ENCODE measurements around the gene ANO8. TPM values are rescaled to one million over a fixed set of nuclear protein-coding genes. Genes with fewer than 3 reads are reported as not detected.

Gene ANO8
- total RNA-seq, 1 experiment from 2014 or later: 21.9 TPM

DNA sequence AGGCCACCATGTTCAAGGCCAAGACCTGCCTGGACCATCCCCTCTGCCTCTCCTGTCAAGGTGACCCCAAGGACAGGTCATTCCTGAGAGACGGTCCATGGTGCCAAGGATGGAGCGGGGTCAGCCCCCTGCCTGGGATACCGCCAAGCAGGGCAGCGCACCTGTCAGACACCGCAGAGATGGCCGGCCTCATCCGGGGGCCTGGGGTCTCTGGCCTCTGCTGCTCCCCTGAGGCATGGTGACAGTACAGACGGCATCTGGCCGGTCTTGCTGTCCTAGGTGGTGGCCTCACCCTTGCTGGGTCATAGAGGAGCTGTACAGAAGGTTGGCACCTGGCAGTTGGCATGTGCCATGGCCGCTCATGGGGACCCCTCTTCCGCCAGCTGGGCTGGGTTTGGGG is 14.2 kb downstream of the ANO8 start:
- no peaks in the 10 kb centered on the region for H3K79me1 ChIP-seq (ENCODE audit: insufficient read depth, low read depth, low read length, poor library complexity, severe bottlenecking)
- TF ChIP-seq, protein P1, sequence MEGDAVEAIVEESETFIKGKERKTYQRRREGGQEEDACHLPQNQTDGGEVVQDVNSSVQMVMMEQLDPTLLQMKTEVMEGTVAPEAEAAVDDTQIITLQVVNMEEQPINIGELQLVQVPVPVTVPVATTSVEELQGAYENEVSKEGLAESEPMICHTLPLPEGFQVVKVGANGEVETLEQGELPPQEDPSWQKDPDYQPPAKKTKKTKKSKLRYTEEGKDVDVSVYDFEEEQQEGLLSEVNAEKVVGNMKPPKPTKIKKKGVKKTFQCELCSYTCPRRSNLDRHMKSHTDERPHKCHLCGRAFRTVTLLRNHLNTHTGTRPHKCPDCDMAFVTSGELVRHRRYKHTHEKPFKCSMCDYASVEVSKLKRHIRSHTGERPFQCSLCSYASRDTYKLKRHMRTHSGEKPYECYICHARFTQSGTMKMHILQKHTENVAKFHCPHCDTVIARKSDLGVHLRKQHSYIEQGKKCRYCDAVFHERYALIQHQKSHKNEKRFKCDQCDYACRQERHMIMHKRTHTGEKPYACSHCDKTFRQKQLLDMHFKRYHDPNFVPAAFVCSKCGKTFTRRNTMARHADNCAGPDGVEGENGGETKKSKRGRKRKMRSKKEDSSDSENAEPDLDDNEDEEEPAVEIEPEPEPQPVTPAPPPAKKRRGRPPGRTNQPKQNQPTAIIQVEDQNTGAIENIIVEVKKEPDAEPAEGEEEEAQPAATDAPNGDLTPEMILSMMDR (conservative IDR thresholded peaks at IDR 0.05): no peak
- H2AFZ ChIP-seq (ENCODE audit: low read length): no peak overlapping the region
- no peak overlapping the region for H3K27ac Mint-ChIP-seq
- no peak overlapping the region for H4K91ac ChIP-seq (ENCODE audit: insufficient read length, low read depth, low read length)
- no peak overlapping the region for H3K14ac ChIP-seq (ENCODE audit: insufficient read depth, low read length)
- no peak overlapping the region for H2BK15ac ChIP-seq (ENCODE audit: low read depth, low read length)
- H3T11ph ChIP-seq (ENCODE audit: low read length): no peak overlapping the region
- no peak overlapping the region for H3K23ac ChIP-seq (ENCODE audit: insufficient read length, low read depth, low read length)
- H3K4me1 ChIP-seq (ENCODE audit: insufficient read depth, low read length): no peaks in the 10 kb centered on the region
- H2AK5ac ChIP-seq (ENCODE audit: insufficient read length, low read length): no peak overlapping the region
- H2BK5ac ChIP-seq (ENCODE audit: insufficient read length, low read length): no peak overlapping the region
- H3K27me3 ChIP-seq (ENCODE audit: insufficient read depth, low read length): no peaks in the 10 kb centered on the region
- H2BK120ac ChIP-seq (ENCODE audit: low read depth, low read length, poor library complexity, severe bottlenecking): no peak overlapping the region
- H3K27me3 Mint-ChIP-seq (ENCODE audit: low read depth): peaks cover 2% of the 10 kb centered on the region; the same call in 1 of the 2 replicates
- H3K4me2 ChIP-seq (ENCODE audit: insufficient read depth, insufficient read length, low read length): no peak overlapping the region
- H2BK12ac ChIP-seq (ENCODE audit: insufficient read length, low read depth, low read length): no peak overlapping the region
- peaks cover 3% of the 10 kb centered on the region in 2 experiments; a peak in 2 of 4 replicates for H3K4me1 Mint-ChIP-seq
- H3K4me3 Mint-ChIP-seq: no peak overlapping the region
- no peaks in the 10 kb centered on the region for H3K79me2 ChIP-seq (ENCODE audit: insufficient read depth, low read length)
- H3K27ac ChIP-seq (ENCODE audit: insufficient read length, low read depth, low read length): no peak overlapping the region
- no peak overlapping the region for H3K18ac ChIP-seq (ENCODE audit: insufficient read length, low read depth, low read length)
- peaks cover 21 to 53% (median 36%) of the 10 kb centered on the region in 3 experiments; a peak in 6 of 7 replicates for H3K36me3 Mint-ChIP-seq (ENCODE audit: insufficient read depth in 1 of 3, low read depth in 3 of 3)
- H4K8ac ChIP-seq (replicated peaks; ENCODE audit: insufficient read length, low read depth, low read length): no peak overlapping the region
- H3K9me3 ChIP-seq (ENCODE audit: control insufficient read depth, low read depth, low read length): no peaks in the 10 kb centered on the region
- H2BK20ac ChIP-seq (ENCODE audit: low read depth, low read length, poor library complexity, severe bottlenecking): no peak overlapping the region
- WGBS (ENCODE audit: extremely low coverage, insufficient read length, low lambda C conversion rate): no CpG with 5 or more reads among the region's 11 CpGs
- H3K4ac ChIP-seq (ENCODE audit: low read depth, low read length): no peak overlapping the region
- no peaks in the 10 kb centered on the region for H3K23me2 ChIP-seq (ENCODE audit: insufficient read length, low read depth, low read length, poor library complexity, severe bottlenecking)
- H3K56ac ChIP-seq (ENCODE audit: insufficient read length, low read depth, low read length): no peak overlapping the region
- no peak overlapping the region for H4K5ac ChIP-seq (ENCODE audit: insufficient read length, low read depth, low read length)
- no peaks in the 10 kb centered on the region for H4K20me1 ChIP-seq (ENCODE audit: control insufficient read depth, insufficient read depth, insufficient read length)
- H3K9me3 Mint-ChIP-seq: no peaks in the 10 kb centered on the region
- no peak overlapping the region for H3K9ac ChIP-seq (ENCODE audit: extremely low read depth, insufficient read length, low read length)
- no peak for DNase-seq
